ENCODE data around the gene HDDC2.

Gene HDDC2

GRCh38 chr6:125245523-125246264 is 56.1 kb downstream of the HDDC2 start:
- no peak for DNase-seq (ENCODE audit: low read depth, low spot score)
- H3K27ac ChIP-seq: peak overlapping the region; percentile 47

GRCh38 chr6:125245109-125245508 is 56.7 kb downstream of the HDDC2 start:
- peak overlapping the region; percentile 47 for H3K27ac ChIP-seq

GRCh38 chr6:125237764-125238163 is 64.0 kb downstream of the HDDC2 start:
- peak overlapping the region; percentile 30 for H3K27ac ChIP-seq
- DNase-seq (ENCODE audit: low read depth, low spot score): no peak

More at GRCh38 chr6:125245109-125245508, 56.7 kb downstream of the HDDC2 start:
- DNase-seq (ENCODE audit: low read depth, low spot score): no peak

- H3K27ac ChIP-seq: peak overlapping the region; percentile 30
- DNase-seq (ENCODE audit: low read depth, low spot score): no peak
These were observed 65.0 kb downstream of the HDDC2 start for GRCh38 chr6:125236536-125237327.

- DNase-seq (ENCODE audit: low read depth, low spot score): no peak
- H3K27ac ChIP-seq: peak overlapping the region; percentile 38
These were observed 68.6 kb downstream of the HDDC2 start for GRCh38 chr6:125233202-125233601.

- DNase-seq (ENCODE audit: low read depth, low spot score): no peak
- H3K27ac ChIP-seq: peak overlapping the region; percentile 38
These were observed 69.3 kb downstream of the HDDC2 start for GRCh38 chr6:125232466-125232865.

DNA sequence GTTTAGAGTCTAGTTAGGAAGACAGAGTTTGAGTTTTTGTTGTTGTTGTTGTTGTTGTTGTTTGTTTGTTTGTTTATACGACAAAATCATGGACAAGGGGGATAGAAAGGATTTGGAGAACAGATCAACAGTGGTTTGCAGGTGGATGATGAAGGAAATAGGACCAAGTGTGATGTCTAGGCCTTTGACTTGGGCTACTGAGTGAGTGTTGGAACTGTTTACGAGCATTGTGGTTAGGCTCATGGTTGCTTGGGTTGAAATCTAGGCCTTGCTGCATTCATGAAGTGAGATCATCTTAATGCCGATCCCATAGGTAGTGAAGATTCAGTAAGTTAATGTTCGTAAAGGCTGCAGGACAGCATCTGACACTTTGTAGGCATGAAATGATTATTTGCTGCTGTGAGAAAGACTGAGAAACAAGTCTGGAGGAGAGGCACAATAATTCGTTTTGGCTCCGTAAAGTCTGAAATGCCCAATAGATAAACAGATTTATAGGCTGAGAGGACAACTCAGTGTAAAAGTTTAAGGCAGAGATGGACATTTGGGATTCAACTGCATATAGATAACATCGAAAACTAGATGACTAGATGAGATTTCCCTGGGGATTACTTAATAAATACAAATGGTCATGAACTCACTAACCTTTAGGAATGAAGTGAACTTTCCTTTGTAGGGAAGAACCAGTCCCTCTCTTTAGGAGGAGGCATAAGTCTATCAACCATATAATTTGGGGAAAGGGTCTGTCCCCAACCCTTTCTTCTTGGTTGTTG is 70.0 kb downstream of the HDDC2 start:
- H3K27ac ChIP-seq: peak overlapping the region; percentile 38
- DNase-seq (ENCODE audit: low read depth, low spot score): no peak

DNA sequence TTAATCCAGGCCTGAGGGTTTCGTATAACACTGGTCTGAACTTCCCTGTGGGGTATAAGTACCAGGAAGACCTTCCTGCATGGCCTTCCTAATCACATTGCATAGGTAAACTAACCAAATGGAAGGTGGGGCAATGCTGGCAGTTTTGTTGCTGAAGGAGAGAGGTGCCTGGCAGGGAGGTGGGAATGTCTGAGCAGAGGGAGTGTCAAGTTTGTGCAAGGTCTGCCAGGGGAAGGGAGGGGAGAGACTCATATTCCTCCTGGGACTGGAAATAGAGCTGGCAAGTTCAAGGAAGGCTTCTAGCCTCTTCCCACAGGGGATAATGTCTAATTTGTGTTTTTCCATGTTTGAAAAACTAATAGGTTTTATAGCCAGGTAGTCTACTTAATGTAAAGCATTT is 70.6 kb downstream of the HDDC2 start:
- DNase-seq (ENCODE audit: low read depth, low spot score): no peak
- H3K27ac ChIP-seq: no peak overlapping the region

DNA sequence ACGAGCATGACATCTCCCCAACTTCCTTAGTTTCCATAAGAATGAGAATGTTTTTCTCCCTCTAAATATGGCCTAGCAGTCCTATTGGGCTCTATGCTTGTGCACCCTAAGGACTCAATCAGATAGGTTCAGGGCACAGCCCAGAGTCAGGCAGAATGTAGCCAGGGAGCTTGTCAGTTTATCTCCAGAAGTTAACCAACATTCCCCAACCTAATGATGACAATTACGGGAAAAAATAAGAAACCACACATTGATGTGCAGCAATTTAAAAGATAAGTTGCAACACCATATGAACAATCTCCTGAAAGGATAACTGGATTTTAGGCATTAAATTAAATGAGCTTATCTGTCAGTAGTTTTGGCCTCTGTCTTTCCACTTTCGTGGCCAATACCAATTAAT is 71.1 kb downstream of the HDDC2 start:
- no peak overlapping the region for H3K27ac ChIP-seq
- no peak for DNase-seq (ENCODE audit: low read depth, low spot score)

DNA sequence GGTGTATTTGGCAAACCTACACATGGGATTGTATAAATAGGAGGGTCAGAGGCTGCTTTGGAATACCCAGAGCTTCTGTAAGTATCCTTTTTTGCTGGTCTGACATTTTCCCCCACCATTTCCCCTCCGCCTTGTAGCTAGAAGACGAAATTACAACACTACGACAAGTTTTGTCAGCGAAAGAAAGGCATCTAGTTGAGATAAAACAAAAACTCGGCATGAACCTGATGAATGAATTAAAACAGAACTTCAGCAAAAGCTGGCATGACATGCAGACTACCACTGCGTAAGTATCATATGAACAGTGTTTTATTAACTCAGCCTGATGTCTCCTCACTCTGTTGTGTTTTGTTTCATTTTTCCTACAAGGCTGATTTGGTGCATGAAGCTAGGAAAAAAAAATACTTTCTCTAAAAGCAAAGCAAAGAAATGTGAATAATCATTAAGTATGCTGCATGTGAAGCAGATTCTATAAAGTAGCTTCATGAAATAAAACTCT is 72.7 kb downstream of the HDDC2 start:
- DNase-seq (ENCODE audit: low read depth, low spot score): no peak
- H3K27ac ChIP-seq: no peak overlapping the region

GRCh38 chr6:125227244-125227643 is 74.5 kb downstream of the HDDC2 start:
- DNase-seq (ENCODE audit: low read depth, low spot score): no peak
- H3K27ac ChIP-seq: no peak overlapping the region

Measured in epithelial cell of prostate (primary cell).